ENCODE results near the gene MAPK14.

- TF ChIP-seq EZH2 (IDR thresholded peaks at IDR 0.05; ENCODE audit: insufficient read depth, poor library complexity, severe bottlenecking): no peak
- TF ChIP-seq EZH2phosphoT487 (IDR thresholded peaks at IDR 0.05; ENCODE audit: insufficient read depth, low read depth): no peak
Observed at GRCh38 chr6:36115412-36115811, 87.8 kb downstream of the MAPK14 start.

Measured in GM23248 (cell line).